Prostate gland (tissue), 2 donors: ENCODE measurements around the gene SPHKAP.

ENCODE experiments used
- POLR2A ChIP-seq: fragments of 450-650 bp; IDR thresholded peaks from one replicate; pipeline ENCODE4 v1.6.1; 2016; ENCODE audit warnings: antibody characterized with exemption, mild to moderate bottlenecking
- POLR2AphosphoS5 ChIP-seq: sonication (generic); formaldehyde crosslinking; IDR thresholded peaks from one replicate; pipeline ENCODE4 v1.6.1; 2017; ENCODE audit warnings: antibody characterized with exemption
- TF ChIP-seq, protein P1 (sequence below), 4 experiments: fragments of 200-600 bp in 2 of 4; fragments of 450-650 bp in 2 of 4; sonication (generic) in 2 of 4; IDR thresholded peaks; 1 replicate in 3 of 4; 2 replicates in 1 of 4; pipeline ENCODE4 v1.5.1; 2016 to 2019; ENCODE audit warnings: antibody characterized with exemption in 4 of 4, mild to moderate bottlenecking in 2 of 4, moderate library complexity in 2 of 4

DNA sequence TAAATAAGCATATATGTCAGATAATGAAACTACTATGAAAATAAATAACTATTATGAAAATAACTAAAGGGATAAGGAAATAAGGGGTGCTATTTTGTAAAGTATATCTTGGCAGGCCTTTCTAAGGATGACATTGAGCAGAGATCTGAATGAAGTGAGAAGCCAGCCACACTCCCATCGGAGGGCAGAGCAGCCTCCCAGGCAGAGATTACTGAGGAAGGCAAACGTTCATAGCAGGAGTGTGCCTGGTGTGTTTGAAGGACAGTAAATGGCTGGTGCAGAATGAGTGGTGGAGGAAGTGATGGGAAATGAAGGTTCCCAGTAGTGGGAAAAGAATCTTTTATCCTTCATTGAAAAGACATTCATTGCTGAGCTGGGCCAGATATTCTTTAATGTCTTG, 62.5 kb downstream of the SPHKAP start:
- TF ChIP-seq, protein P1, sequence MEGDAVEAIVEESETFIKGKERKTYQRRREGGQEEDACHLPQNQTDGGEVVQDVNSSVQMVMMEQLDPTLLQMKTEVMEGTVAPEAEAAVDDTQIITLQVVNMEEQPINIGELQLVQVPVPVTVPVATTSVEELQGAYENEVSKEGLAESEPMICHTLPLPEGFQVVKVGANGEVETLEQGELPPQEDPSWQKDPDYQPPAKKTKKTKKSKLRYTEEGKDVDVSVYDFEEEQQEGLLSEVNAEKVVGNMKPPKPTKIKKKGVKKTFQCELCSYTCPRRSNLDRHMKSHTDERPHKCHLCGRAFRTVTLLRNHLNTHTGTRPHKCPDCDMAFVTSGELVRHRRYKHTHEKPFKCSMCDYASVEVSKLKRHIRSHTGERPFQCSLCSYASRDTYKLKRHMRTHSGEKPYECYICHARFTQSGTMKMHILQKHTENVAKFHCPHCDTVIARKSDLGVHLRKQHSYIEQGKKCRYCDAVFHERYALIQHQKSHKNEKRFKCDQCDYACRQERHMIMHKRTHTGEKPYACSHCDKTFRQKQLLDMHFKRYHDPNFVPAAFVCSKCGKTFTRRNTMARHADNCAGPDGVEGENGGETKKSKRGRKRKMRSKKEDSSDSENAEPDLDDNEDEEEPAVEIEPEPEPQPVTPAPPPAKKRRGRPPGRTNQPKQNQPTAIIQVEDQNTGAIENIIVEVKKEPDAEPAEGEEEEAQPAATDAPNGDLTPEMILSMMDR (IDR thresholded peaks at IDR 0.05), result no peak
- TF ChIP-seq POLR2A, result no peak
- TF ChIP-seq POLR2AphosphoS5, result no peak
